Measurements from ENCODE around the gene MPHOSPH8.

DNA sequence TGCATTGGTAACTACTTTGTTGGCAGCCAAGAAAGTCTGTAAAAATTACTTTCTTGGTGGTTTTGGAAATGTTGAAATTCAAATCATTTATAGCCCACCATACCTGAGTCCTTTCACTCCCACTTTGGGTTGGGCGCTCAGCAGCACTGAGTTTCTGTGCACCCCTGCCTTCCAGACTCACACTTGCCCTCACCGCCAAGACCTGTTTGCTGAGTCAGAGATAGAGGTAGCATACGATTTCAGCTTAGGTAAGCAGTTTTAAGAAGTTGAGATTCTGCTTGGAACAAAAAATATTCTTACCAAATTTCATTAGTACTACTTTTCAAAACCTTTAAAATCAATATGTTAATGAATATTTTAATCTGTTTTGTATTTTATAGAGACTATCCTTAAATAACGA, 12.6 kb downstream of the MPHOSPH8 start:
- TF ChIP-seq ZFX (IDR thresholded peaks at IDR 0.05; ENCODE audit: borderline replicate concordance) = no peak
- no peak for TF ChIP-seq CTCF (IDR thresholded peaks at IDR 0.05)
